ENCODE measurements around the gene MIOX.
"Not testable (repeated sequence)": the region's sequence is repeated elsewhere in the genome, so short reads cannot be mapped to it uniquely, and the experiment has no call there.

Gene MIOX

DNA sequence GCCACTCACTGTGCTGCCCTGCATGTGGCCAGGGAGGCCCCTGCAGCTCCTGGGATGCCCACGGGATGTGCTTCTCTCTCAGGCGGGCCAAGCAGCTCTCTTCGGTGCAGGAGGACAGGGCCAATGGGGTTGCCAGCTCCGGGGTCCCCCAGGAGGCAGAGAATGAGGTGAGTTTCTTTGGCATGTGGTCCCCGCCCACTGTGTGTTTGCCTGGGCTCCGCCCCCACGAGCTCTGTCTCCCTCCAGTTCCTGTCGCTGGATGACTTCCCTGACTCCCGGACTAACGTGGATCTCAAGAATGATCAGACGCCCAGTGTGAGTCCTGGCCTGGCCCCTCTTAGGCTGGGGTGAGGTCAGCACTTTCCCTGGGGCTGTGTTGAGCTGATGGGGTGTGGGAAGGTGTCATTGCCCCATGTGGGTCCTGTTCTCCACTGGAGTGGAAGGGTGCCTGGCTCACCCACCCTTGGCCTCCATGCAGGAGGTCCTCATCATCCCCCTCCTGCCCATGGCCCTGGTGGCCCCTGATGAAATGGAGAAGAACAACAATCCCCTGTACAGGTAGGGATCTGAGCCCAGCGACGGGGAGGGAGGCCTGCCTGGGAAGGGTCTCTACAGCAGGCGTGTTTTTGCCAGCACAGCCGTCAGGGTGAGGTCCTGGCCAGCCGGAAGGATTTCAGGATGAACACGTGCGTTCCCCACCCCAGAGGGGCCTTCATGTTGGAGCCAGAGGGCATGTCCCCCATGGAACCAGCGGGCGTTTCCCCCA, 31.0 kb downstream of the MIOX start:
- DNase-seq (ENCODE audit: low read depth in 2 of 2): no peak

DNA sequence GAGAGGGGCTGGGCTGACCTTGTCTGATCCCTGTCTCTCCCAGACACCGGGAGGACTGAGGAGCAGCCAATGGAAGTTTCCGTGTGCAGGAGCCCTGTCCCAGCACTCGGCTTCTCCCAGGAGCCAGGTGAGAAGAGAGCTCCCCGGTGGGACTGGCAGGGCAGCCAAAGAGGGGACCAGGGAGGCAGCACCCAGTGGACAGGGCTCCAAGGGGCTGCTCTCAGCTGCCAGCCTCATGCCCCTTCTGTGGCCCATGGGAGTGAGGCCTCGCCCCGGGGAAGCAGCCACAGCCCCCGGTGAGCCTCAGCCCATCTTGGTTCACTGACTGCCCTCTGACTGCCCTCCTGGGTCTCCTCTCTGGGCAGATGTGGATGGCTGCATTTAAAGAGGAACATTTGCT, 31.9 kb downstream of the MIOX start:
- no peak for DNase-seq (ENCODE audit: low read depth in 2 of 2)

DNA sequence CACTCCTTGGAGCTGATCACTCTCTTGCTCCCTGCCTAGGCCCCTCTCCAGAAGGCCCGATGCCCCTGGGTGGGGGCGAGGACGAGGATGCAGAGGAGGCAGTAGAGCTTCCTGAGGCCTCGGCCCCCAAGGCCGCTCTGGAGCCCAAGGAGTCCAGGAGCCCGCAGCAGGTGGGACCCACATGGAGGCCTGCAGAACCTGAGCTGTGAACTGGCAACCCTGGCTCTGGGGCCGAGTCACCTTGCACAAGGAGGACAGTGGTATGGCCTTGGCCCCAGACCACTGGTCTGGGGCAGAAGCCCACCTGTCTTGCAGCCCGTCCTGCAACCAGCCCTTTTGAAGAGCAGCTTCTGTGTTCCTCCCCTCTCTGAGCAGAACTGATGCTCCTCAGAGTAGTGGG, 32.5 kb downstream of the MIOX start:
- no peak for DNase-seq (ENCODE audit: low read depth in 2 of 2)

DNA sequence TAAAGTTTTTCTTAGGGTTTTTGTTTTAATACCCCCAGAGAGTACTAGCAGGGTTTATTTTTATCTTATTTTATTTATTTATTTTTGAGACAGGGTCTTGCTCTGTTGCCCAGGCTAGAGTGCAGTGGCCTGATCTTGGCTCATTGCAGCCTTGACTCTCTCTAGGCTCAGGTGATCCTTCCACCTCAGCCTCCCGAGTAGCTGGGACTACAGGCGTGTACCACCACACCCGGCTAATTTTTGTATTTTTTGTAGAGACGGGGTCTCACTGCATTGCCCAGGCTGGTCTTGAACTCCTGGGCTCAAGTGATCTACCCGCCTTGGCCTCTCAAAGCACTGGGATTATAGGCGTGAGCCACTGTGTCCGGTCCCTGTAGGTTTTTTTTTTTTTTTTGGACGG, 33.5 kb downstream of the MIOX start:
- DNase-seq (ENCODE audit: low read depth in 2 of 2): not testable (repeated sequence)

DNA sequence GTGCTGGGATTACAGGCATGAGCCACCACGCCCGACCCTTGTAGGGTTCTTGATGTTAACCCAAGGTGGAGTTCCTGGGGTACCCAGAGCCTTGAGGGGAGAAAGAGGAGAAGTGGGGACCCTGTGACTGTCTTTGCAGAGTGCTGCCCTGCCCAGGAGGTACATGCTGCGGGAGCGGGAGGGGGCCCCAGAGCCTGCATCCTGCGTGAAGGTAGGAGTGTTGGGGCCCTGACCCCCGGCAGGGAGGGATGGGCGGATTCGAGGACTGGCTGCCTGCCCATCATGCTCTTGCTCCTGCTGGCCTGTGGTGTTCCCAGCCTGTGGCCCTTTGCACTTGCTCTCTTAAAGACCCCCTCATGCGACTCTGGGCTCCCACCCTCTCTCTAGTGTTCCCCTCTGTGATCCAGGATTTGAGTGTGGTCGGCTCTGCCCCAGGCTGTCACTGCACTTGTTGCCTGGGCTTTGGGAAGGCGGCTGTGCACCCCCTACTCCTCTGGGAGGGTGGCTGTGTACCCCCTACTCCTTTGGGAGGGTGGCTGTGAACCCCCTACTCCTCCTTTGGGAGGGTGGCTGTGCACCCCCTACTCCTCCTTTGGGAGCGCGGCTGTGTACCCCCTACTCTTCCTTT, 34.3 kb downstream of the MIOX start:
- no peak for DNase-seq (ENCODE audit: low read depth in 2 of 2)

DNA sequence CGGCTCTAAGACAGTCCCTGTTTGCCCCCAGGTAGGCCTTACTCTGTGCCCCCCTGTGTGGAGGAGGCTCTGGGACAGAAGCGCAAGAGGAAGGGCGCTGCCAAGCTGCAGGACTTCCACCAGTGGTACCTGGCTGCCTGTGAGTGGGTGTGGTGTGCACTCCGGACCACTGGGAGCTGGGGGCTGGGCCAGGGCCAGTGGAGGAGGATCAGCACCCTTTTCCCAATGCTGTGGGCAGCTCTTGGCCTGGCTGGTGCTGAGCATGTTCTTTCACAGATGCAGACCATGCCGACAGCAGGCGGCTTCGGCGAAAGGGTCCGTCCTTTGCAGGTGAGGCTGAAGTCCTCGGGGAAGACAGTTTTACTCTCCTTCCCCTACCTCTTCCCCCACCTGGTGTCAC, 35.1 kb downstream of the MIOX start:
- DNase-seq (ENCODE audit: low read depth in 2 of 2): no peak

DNA sequence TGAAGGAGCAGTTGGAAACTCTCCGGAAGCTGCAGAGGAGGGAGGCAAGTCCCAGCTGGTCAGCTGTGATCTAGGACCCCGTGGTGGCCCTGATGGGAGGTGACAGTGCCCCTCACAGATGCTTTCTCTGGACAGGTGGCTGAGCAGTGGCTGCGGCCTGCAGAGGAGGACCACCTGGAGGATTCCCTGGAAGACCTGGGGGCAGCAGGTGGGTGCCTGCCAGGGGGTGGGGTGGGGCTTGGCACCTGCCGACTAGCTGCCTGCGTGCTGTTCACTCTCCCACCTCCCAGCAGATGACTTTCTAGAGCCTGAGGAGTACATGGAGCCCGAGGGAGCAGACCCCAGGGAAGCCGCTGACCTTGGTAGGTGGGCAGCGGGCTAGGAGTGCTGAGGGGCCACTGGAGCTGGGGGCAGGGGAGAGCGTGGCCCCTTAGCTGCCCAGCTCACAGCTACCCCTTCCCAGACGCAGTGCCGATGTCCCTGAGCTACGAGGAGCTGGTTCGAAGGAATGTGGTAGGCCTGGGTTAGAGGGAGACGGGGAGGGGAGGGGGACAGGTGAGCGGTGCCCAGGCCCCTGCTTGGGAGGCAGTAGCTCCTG, 35.6 kb downstream of the MIOX start:
- no peak for DNase-seq (ENCODE audit: low read depth in 2 of 2)

DNA sequence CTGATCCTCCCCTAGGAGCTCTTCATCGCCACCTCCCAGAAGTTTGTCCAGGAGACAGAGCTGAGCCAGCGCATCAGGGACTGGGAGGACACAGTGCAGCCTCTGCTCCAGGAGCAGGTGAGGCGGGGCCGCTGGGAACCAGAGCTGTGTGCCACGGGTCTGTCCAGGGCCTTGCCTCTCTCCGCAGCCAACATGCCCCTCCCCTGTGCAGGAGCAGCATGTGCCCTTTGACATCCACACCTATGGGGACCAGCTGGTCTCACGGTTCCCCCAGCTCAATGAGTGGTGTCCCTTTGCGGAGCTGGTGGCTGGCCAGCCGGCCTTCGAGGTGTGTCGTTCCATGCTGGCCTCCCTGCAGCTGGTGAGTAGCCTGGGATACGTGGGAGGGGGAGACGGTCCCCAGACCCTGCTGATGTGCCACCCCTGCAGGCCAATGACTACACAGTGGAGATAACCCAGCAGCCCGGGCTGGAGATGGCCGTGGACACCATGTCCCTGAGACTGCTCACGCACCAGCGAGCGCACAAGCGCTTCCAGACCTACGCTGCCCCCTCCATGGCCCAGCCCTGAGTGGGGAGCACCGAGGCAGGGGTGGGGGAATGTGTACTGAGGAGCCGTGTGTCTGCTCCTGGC, 36.3 kb downstream of the MIOX start:
- no peak for DNase-seq (ENCODE audit: low read depth in 2 of 2)

DNA sequence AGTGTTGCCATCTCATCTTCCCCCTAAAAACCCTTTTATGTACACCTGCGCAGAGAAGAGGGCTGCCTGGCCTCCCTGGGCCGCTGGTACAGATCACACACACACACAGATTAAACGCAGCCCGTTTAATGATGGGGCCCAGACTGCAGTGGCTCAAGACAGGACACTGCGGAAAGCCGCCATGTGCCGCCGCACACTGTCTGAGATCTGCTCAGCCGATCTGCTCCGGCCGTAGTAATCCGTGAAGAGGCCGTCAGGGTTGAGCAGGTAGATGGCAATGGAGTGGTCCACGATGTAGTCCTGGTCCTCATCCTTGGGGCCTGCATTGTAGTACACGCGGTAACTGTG, 36.8 kb downstream of the MIOX start:
- no peak for DNase-seq (ENCODE audit: low read depth in 2 of 2)

DNA sequence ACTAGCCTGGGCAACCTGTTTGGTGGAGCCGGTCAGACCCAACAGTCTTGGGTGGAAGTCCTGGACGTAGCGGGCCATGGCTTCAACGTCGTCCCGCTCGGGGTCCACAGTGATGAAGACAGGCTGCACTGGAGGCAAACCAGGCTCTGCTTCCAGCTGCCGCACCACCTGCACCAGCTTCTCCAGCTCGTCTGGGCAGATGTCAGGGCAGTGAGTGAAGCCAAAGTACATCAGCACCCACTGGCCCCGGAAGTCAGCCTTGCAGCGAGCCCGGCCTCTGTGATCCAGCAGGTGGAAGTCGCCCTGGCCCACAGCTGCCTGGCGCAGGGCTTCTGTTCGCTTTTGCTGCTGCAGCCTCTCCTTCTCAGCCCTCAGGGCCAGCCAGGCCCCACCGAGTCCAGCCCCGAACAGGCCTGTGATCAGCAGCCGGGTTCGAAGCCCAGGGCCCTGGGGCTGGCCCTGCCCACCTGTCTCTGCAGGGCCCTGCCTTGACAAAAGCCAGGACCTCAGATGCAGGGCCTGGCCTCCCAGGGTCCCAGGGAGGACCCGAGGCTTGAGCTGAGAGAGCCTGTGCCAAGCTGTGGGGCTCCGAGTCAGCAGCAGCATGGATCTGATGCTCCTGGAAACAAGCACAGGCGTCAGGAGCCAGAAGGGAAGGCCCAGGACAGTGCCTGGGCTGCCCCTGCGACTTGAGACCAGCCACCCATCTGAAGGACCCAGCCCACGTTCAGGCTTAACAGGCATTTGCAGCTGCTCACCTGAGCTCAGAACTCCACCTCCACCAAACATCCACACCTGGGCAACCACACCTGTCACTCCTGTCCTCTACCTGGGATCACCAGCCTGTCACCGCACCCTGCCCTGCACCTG, 37.4 kb downstream of the MIOX start:
- DNase-seq (ENCODE audit: low read depth in 2 of 2): no peak

DNA sequence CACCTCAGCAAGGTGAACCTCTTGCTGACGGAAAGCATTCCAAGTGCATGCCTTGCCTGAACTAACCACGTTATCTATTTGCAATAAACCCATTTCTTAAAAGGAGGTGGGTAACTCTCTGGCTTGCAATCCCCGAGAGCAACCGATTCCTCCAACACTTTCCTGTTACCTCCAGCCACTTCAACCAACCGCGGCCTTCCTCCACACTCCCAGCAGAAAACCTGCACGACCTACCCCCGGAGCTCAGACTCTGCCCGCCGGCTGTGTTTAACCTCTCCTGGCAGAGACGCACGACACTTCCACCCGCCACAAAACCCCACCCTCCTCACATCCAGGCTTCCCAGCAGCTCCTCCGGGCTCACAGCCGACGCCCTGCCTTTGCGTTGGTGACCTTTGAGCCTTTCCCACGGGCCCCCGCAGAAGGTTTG, 38.0 kb downstream of the MIOX start:
- DNase-seq (ENCODE audit: low read depth in 2 of 2): no peak

DNA sequence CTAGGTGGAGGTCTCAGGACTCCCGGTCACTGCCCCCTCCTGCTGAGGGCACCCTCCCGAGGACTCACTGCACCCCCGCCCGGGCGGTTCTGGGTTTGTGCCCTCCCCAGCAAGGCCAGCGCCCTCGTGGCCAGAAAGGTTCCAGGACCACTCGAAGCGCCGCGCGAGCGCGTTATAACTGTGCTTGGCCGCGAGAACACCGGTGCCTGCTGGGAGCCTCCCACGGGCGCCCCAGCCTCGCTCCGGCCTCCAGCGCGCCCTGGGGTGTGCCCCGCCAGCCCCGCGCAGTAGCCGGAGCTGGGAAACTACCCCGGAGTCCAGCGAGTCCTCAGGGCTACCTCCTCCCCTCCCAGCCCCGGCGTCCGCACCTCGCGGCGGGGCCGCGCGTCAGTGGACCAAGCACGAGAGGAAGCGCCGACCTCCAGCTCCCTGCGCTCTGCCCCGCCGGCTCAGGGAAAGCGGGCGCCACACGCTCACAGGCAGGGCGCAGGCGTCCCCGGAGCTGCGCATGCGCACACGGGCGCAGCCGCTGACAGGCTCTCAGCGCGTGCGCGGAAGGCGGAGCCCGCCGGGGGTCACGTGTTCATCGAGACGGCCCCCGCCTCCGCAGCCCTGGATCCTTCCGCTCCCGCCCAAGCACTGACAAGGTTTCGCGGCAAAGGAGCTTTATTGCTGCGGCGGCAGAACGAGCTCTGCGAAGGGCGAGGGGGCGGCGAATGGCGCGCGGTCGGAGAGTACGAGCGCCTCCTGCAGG, 38.6 kb downstream of the MIOX start, which contains the start of gene SCO2:
SCO2 (minus strand) TSS at position 495 of the 754 bp plus-strand sequence. CDS start 1,187 bp downstream, outside the sequence.
- peak; percentile 96 to 98 for DNase-seq (ENCODE audit: low read depth in 2 of 2)

DNA sequence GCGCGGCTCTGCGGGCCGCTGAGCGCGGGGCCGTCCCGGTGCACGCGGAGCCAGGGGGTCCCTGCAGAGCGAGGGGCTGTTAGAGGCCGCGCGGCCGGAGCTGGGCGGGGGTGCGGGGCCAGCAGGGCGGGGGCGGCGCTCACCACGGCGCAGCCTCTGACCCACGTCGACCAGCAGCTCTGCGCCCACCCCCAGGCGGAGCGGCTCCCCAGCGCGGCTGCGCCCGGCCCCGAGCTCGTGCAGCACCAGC, 39.1 kb downstream of the MIOX start:
- no peak for DNase-seq (ENCODE audit: low read depth in 2 of 2)

DNA sequence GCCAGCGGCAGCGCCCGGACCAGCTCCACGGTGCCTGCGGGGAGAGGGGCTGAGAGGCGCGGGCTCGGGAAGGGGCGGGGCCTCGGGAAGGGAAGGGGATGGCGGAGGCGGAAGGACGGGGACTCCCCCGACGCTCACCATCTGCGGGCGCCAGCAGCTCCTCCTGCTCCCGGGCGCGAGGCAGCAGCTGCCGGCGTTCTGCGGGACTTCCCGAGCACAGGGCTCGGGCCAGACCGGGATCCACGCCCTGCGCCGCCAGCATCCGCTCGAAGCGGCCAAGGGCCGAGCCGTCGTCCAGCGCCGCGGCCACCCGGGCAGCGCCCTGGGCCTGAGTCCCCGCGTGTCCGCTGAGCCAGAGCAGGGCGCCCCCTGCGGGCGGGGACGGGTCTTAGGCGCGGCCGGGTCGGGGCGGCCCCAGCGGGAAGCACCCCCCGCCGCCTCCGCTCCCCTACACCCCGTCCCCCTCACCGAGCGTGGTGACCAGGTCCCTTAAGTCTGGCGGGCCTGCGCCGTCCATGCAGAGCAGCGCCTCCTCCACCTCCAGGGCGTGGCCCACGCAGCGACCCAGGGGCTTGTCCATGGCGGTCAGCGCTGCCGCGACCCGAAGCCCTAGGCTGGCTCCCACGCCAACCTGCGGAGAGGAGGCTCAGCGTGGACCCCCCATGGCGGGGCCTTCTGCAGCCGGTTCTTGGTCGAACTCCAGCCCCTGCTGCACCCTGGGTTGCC, 39.6 kb downstream of the MIOX start:
- peak; percentile 85 for DNase-seq (ENCODE audit: low read depth in 2 of 2)

DNA sequence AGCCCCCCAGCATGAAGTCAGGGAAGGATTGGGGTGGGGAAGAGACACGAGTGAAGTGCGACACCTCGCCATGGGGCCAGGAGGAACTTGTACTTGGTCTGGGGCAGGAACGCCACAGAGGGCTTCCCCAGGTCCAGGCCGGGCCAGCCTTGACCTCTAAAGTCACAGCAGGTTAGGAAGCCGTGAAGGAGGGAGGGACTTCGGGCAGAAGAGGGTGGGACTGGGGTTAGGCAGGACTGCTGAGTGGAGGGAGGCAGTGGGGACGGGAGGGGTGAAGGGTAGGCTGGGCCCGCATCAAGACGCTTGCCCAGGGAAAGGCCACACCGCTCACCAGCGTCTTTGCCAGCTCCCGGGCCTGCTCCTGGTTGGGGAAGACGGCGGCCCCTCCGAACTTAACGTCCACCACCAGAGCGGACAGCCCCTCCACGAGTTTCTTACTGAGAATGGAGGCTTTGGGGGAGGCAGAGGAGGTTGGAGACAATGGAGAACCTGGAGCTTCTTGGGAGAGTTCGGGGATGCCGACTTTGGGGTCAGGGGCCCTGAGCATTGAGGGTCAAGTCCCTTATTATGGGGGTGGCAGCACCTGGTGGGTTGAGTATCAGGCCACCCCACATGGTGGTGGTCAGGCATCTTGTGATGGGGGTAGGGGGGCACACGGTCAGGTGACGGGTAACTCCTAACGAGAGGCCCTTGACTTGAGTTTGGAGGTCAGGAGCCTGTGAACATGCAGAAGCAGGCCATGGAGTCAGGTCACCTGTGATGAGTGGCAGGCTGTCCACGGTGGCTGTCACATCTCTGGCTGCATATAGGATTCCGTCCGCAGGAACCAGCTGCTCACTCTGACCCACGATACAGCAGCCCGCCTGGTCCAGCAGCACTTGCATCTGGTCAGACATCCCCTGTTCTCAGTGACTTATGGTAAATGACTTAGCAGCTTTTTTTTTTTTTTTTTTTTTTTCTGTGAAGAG, 40.5 kb downstream of the MIOX start:
- no peak for DNase-seq (ENCODE audit: low read depth in 2 of 2)

DNA sequence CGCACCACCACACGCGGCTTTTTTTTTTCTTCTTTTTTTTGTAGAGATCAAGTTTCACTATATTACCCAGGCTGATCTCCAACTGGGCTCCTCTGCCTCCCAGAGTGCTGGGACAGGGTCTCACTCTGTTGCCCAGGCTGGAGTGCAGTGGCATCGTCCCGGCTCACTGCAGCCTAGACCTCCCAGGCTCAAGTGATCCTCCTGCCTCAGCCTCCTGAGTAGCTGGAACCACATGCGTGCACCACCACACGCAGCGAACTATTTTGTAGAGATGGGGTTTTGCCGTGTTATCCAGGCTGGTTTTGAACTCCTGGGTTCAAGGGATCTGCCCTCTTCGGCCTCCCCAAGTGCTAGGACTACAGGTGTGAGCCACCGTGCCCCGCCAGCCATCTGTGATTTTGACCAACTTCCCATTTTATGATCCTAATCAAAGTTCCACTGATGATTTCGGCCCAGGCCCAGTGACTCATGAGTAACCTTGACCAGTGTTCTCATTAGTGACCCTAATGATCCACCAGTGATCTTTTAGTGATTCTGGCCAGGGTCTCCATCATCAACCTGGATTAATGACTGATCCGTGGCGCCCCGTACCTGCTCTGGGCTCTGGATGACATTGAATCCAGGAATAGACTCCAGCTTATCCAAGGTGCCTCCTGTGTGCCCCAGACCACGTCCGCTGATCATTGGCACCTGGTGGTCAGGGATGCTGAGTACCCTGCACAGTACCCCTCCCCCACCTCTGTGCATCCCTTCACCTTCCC, 41.4 kb downstream of the MIOX start:
- DNase-seq (ENCODE audit: low read depth in 2 of 2): no peak

DNA sequence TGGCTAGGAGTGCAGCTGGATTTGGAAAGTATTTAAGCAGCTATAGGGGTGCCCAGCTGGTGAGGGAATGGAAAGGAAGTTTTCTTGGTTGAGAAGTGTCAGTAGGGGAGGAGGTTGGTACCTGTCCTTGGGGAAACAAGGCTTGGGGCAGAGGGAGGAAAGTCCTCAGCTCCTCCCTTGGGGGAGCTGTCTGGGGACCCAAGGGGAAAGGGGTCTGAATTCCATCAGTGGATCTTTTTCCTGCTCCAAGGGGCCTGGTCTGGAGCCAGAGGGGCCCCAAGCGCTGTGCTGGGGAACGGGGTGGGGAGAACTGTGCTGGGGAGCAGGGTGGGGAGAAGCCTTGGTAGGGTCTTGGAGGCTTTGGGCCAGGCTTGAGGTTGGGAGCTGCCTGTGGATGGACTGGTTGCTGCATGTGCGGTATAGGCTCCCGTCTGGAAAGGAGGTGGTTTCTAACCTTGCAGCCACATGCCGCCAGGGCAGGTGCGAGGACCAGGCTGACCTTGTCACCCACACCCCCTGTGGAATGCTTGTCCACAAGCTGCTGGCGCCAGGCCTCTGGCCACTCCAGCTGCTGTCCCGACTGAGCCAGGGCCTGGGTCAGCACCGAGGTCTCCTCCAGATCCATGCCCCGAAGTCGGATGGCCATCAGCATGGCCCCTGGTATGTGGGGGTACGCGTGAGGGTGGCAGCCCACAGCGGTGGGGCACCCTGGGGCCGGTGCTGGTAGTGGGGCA, 42.2 kb downstream of the MIOX start:
- no peak for DNase-seq (ENCODE audit: low read depth in 2 of 2)

DNA sequence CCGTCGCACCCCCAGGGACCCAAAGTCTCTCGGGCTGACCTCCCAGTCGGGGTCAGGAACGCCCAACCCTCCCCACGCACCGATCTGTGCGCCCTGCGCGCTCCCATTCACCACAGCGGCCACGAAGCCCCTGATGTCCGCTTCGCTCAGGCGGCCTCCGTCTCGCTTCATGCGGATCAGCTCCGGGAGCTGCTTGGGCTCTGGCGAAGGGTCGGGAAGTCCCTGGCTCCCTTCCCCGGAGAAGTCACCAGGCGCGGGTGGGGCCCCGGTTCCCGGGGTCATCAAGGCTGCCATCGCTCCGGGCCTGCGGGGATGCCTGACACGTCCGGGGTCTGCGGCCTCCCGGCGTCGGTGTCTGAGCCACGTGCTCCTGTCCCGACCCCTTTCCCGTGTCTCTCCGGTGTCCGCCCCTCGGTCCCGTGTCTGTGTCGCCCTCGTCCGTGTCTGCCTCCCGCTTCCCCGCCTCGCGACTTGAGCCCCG, 42.8 kb downstream of the MIOX start:
- no peak for DNase-seq (ENCODE audit: low read depth in 2 of 2)

Measured in stimulated activated CD4-positive, alpha-beta T cell treated with anti-CD3 and anti-CD28 coated beads, Interleukin-15, amount 100 ng/mL, for 48 hours (primary cell).